Amniotic epithelial cell (primary cell): Measurements from ENCODE around the gene RPL3.

Experiments used
- DNase-seq: peaks from one replicate; pipeline ENCODE4 v3.0.0-alpha.2; 2010; ENCODE audit warnings: low read depth

Gene RPL3

GRCh38 chr22:39282645-39283321 lies 36.6 kb downstream of the RPL3 start:
- DNase-seq: no peak

- DNase-seq: no peak
Observed at GRCh38 chr22:39281126-39281525, 38.3 kb downstream of the RPL3 start.

- DNase-seq: no peak
Observed at GRCh38 chr22:39280250-39280649, 39.2 kb downstream of the RPL3 start.

GRCh38 chr22:39279170-39279850 lies 40.1 kb downstream of the RPL3 start:
- no peak for DNase-seq

GRCh38 chr22:39278040-39278439 lies 41.4 kb downstream of the RPL3 start:
- DNase-seq: peak; percentile 53

GRCh38 chr22:39277142-39277607 lies 42.2 kb downstream of the RPL3 start:
- peak; percentile 88 for DNase-seq

- no peak for DNase-seq
Observed at GRCh38 chr22:39276440-39277141, 42.8 kb downstream of the RPL3 start.

GRCh38 chr22:39275814-39276439 lies 43.5 kb downstream of the RPL3 start:
- no peak for DNase-seq

GRCh38 chr22:39273950-39274887 lies 45.2 kb downstream of the RPL3 start:
- no peak for DNase-seq

GRCh38 chr22:39270792-39271191 lies 48.6 kb downstream of the RPL3 start:
- DNase-seq: no peak

- DNase-seq: no peak
Observed at GRCh38 chr22:39270280-39270679, 49.1 kb downstream of the RPL3 start.

- no peak for DNase-seq
Observed at GRCh38 chr22:39269095-39269790, 50.2 kb downstream of the RPL3 start.

GRCh38 chr22:39268645-39269044 lies 50.8 kb downstream of the RPL3 start:
- DNase-seq: no peak

GRCh38 chr22:39267974-39268373 lies 51.4 kb downstream of the RPL3 start:
- no peak for DNase-seq

- peak; percentile 74 for DNase-seq
Observed at GRCh38 chr22:39266398-39267030, 52.9 kb downstream of the RPL3 start.

- no peak for DNase-seq
Observed at GRCh38 chr22:39265143-39265886, 54.1 kb downstream of the RPL3 start.

GRCh38 chr22:39264349-39265038 lies 54.9 kb downstream of the RPL3 start:
- DNase-seq: no peak

GRCh38 chr22:39263626-39264348 lies 55.6 kb downstream of the RPL3 start:
- no peak for DNase-seq
